ENCODE measurements around the gene GSK3A.
"Not testable (repeated sequence)": the region's sequence is repeated elsewhere in the genome, so short reads cannot be mapped to it uniquely, and the experiment has no call there.

Gene GSK3A

DNA sequence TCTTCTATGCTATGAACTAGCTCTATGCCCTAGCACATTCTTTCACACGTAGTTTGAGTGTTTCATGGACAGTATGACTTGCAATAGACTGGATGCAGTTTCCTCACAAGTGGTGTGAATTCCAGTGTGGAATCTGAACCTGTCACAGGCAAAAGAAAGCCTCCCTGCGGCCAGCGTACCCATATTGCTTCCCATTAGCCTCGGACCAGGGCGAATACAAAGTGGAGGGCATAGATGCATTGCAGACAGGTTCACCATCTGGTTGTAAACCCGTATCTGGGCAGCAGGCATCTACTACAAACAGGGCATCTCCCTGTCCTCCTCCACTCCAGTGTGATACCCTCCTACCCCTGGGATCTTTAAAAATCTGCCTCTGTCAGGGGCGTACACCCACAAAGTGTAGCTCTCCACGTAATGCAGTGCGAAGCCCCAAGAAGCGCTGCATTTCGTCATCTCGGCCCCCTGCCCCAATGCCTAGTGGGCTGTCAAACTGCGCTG is 25.3 kb upstream of the GSK3A start:
- no peak for DNase-seq

DNA sequence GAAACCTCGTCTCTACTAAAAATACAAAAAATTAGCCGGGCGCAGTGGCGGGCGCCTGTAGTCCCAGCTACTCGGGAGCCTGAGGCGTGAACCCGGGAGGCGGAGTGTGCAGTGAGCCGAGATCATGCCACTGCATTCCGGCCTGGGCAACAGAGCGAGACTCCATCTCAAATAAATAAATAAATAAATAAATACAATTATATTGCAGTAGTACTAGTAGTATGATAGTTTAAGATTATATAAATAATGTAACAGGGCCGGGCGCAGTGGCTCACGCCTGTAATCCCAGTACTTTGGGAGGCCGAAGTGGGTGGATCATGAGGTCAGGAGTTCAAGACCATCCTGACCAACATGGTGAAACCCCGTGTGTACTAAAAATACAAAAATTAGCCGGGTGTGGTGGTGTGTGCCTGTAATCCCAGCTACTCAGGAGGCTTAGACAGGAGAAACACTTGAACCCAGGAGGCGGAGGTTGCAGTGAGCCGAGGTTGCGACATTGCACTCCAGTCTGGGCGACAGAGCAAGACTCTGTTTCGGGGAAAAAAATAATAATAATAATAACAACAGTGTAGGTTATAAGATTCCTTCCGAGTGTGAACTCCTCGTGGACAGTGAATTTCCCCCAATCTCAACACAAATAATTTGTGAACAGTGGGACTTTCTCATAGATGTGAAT is 24.7 kb upstream of the GSK3A start:
- DNase-seq, result not testable (repeated sequence)

DNA sequence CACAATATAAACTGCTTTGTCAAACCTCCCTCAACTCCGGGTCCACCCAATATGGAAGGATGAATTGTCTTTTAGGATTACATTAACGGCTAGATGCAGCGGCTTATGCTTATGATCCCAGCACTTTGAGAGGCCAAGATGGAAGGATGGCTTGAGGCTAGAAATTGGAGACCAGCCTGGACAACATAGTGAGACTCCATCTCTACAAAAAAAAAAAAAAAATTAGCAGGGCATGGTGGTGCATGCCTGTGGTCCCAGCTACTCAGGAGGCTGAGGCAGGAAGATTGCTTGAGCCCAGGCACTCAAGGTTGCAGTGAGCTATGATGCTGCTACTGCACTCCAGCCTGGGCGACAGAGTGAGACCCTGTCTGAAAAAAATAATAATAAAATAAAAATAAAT is 23.7 kb upstream of the GSK3A start:
- DNase-seq, result not testable (repeated sequence)

DNA sequence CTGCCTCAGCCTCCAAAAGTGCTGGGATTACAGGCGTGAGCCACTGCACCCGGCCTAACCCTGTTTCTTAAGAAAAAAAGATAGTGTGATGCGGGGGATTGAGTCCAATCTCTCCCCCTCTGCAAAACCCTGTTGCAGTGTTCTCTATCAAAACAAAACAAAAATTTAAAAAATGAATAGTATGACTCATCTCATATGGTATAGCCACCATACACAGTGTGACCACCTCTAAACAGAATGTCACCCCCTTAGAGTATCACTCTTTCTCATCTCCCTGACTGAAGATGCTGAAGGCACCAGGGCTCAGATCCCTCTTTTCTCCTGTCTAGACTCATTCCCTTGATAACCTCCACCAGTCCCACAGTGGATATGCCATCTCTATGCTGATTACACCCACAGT is 19.4 kb upstream of the GSK3A start:
- no peak for DNase-seq

DNA sequence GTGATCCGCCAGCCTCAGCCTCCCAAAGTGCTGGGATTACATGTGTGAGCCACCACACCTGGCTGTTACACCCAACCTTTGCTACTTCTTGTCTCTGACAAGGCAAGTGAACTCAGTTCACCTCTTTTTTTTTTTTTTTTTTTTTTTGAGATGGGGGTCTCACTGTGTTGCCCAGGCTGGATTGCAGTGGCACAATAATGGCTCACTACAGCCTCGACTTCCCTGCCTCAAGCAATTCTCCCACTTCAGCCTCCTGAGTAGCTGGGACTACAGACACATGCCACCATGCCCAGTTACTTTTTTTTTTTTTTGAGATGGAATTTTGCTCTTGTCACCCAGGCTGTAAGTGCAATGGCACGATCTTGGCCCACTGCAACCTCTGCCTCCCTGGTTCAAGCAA is 15.4 kb upstream of the GSK3A start:
- DNase-seq, result not testable (repeated sequence)

DNA sequence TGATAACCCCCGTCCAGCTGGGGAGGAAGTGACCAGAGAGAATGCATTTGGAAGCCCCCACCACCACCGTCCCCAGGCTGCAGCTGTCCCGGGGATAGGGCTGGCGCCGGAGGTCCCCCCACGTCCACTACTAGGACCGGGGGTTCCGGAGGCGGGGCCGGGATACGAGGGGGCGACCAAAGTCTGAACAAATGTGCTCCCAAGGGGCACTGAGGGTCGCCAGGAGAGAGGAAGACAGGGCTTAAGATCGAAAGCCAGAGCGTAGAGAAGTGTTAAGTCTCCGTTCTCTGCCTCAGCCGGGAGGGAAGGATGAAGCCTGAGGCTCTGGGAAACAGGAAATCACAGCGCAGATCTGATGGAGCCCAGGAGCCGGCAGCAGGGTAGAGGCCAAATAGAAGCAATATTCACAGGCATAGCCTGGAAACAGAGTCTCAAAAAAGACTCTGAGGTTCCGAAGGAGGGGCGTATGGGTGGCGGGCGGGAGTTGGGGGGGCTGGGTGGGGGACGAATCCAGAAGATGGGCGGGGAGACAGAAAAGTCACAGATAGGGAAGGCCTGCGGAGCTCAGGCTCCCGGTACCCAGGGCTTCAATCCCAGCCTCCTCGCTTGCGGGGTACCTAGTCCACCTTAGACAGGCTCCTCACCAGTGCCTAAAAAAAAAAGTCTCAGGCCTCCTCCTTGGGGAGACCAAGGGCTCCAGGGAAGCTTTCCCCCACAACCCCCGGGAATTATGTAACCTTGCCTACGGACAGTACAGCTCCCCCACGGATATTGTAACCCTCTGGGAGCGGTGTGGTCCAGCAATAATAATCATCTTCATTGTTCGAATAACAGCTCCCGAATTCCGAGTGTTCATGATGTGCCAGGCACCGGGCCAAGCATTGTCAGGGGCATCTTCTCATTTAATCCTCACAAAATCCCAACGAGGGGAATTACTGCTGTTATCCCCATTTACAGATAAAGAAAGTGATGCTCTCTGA is 13.7 kb upstream of the GSK3A start:
- DNase-seq, result no peak

DNA sequence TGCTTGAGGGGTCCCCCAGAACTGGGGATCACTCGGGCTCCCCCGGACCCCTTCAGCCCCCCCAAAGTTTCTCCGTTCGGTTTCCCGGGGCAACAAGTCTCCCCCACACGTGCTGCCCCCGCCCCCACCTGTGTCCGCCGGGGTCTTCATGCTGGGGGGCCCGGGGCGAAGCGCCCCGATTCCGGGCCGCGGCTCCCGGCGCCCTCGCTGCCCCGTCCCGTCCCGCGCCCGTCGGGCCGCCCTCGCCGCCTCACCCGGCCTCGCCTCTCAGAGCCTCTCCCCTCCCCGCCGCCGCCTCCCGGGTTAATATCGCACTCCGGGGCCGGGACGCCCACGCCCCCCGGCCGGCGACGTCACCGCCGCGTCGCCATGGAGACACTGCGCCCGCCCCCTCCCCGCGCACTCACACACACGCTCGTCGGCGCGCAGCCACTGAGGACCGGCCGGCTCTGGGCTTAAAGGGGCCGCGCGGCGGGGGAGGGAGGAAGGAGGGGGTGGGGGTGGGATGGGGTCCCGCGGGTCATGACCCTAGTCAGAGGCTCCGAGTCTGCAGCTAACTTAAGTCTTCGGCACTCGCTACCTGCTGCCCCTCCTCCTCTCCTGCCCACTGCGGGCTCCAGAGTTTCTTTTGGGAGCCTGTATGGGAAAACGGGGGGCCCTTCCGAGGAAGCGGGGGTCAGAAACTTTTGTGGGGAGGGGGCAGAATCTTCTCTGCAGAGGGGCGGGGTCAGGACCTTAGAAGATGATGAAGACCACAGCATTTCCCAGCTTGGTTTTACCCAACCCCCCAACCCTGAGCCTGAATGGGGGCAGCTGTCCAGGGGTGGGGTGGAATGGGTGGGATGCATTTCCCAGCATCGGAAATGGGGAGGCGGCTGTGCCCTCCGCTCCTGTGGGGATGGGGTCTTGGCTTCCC is 12.7 kb upstream of the GSK3A start, which contains the start of gene ERF:
TSS of gene ERF (minus strand) at position 279 of the 916 bp plus-strand sequence. CDS start at position 150, 129 bp downstream.
- DNase-seq, result peak; percentile 60 to 70

DNA sequence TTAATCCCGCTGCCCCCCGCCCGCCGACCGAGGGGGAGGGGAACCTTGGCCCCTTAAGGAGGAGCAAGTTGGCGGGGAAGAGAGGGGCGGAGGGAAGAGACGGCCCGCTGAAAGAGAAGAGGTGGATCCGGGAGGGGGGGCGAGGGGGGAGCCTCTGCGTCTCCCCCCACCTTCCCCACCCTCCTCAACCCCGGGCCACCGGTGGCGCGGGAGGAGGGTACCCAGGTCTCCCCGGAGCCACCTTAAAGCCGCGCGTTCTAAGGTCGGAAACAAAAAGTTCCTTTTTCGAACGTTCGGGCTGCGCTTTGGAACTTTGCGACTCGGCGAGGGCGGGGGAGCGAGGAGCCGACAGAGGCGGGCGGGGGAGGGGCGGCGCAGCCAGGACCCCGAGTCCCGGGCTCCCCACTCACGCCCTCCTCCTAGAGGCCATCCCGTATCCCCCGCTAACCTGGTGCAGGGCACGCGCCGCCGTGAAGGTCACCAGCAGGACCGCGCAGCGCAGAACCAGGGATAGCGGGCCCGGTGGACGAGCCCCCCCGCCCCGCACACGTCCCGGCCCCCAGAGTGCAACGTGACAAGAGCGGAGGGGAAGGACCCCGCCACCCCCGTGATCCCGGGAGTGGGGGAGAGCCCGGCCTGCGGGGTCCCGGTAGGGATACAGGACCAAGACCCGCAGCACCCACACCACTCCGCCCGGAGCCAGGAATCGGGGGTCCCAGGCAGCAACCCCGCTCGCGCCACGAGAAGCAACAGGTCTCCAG is 11.9 kb upstream of the GSK3A start:
- DNase-seq, result peak; percentile 47 to 62

DNA sequence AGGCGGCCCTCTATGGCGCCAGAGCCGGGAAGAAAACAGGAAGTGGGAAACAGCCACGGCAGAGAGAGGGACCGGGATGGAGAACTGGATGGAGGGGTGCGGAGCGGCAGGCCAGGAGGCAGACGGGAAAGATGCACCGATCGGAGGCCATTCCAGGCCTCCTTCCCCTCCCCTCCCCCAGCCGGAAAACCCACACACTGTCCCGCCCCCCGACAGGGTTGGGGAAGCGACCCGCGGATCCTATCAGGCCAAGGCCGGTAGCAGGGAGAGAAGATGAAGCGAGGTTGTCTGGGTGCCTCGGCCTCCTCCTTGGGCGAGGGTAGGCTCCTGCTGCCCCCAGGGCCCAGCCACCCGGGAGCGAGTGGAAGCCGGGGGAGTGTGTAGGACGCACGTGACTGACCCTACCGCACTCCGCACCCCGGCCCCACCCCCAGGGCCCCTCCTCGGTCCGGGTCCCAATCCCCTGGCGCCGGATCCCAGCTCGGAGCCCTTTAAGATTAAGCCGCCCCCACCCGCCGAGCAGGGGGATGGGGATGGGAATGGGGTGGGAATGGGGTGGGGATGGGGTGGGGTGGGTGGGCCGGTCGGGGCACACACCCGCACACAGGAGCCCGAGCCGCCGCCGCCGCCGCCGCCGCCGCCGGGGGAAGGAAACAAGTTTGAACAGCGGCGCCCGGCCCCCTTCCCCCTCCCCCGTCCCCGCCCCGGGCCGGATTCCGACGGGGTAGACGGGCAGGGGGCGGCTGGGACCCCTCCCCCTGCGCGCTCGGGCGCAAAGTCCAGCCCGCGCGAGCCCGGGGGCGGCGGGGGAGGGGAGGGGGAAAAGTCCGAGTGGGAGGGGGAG is 11.1 kb upstream of the GSK3A start:
- peak in 1 of 2 experiments; percentile 27 for DNase-seq

DNA sequence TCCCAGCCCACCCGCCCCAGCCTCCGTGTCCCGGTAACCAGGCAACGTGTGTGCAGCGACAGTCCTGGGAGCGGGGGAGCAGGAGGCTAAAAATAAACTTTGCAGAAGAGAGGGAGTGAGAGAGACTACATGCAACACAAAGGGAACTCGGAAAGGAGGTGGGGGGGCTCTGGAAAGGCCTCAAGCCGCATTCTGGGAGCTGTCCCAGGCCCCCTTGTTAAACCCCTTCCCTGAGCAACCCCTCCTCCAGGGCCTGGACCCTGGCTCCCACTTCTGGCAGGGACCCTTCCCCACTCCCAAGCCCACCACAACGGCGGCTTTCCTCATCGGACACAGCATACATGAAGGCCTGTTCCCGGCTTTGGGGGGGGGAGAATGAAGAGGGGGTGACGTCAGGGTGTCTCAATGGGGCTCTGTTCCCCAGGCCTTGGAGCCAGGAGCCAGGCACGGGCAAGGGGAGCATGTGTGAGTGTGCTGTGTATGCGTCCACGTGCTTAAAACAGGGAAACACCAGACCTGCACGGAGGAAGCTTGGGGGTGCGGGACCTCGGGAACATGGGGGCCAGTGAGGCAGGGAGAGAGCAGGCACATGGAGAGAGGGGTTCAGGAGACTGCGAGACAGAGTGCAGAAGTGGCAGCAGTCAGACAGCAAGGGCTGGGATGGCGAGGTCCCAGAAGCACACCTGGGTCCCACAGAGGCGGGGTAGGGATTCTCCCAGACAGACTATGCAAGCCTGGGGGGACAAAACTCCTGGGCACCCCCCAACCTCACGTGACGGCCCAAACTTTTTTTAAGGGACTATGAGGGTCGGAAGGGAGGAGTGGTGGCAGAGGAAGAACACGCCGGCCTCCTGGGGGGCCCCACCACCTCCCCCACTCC is 10.2 kb upstream of the GSK3A start:
- DNase-seq, result no peak

DNA sequence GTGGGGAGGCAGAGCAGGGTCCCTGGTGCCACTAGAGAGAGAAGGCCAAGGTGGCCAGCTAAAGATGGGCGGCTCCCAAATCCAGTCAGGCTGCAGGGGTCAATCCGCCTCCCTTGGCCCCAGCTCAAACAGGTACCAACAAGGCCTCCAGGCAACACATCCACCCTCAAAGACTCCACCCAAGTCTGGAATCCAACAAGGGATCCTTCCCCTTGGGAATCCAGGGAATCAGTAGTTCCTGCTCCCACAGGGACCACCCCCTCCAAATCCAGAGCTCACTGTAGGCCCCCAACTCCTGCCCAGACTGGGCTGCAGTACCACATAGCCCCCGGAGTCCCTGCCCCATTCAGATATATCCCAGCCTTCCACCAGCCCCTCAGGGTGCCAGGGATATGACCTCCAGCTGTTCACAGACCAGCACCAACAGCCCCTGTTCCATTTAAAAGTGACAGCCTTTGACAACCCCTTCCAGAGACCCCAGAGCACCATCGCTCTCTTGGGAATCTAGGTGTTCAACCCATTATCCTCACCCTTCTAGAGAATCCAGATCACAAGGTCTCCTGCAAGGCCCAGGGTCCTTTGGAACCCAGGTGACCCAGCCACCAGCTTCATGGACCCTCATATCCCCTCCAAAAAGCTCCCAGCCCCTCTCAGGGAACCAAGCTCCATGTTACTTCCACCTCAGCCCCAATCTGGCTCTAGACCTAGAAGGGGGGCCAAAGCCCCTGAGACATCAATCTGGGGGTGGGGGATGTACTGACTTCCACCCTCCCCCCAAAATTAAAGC is 9.4 kb upstream of the GSK3A start:
- DNase-seq, result no peak

DNA sequence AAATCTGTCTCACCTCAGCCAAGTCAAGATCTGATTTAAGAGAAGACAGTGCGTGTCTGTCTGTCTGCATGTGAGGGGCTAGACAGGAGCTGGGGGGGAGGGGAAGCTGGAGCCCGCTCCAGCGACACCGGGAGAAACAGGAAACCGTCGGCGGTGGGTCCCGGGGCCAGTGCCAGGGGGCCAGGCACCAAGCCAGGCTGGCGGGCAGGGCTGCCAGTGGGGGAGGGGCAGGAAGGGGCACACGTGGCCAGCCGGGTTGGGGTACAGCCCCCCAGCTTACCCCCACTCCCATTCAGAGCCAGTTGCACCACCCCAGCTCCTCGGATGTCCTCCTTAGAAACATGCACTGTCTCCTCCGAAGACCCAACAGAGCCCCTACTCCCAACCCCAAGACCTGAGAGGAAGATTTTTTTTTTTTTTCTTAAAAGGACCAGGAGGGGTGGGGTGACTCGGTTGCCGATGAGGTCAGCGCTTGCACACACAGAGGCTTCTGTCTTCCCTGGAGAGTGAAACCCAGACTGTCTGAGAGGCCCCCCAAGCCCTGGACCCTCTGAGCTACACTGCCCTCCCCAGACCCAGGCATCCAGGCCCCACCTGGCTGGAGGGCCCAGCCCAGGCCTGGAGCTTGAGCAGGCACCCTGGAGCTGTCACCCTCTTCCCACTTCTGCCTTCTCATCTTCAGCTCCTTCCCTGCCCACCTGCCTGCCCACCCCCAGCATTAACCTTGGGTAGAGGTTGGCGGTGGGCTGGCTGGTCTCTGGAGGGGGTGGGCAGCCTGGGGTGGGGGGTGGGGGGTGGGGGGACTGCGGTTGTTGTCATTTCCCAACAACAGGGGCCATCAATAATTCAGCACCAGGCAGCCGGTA is 8.5 kb upstream of the GSK3A start:
- DNase-seq, result no peak

DNA sequence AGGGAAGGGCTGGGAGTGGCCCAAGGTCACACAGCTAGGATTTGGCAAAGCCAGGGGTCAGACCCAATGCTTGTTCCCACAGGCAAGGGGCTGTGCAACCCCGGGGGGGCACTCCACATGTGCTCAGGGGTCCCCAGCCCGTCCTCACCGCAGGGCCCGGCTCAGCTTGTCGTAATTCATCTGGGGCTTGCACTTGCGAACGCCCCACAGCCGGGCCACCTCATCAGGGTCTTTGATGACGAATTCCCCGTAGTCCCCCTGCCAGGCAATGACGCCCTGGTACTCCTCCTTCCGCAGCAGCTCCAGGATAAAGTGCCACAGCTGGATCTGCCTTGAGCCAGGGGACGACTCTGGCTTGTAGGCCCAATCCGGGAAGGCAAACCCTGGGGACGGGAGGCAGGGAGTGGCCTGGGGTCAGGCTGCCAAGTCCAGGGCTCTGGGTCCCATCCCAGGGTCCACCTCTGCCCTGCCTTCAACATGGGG is 7.8 kb upstream of the GSK3A start:
- no peak for DNase-seq

DNA sequence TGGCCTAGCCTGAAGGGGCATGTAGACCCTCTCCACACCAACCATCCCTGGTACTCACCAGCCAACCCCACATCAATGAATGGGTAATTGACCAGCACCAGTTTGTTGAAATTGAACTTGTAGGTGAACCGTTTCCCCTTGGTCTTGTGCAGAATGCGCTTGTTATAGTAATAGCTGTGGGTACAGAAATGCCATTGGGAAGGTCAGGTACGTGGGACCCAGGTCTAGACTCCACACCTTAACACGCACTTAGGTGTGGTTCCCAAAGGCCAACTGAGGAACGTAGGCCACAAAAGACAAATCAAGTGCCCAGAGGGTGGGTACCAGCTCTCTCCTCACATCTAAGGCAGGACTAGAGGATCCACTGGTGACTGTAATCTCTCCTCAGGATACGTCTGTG is 7.4 kb upstream of the GSK3A start:
- DNase-seq, result no peak

DNA sequence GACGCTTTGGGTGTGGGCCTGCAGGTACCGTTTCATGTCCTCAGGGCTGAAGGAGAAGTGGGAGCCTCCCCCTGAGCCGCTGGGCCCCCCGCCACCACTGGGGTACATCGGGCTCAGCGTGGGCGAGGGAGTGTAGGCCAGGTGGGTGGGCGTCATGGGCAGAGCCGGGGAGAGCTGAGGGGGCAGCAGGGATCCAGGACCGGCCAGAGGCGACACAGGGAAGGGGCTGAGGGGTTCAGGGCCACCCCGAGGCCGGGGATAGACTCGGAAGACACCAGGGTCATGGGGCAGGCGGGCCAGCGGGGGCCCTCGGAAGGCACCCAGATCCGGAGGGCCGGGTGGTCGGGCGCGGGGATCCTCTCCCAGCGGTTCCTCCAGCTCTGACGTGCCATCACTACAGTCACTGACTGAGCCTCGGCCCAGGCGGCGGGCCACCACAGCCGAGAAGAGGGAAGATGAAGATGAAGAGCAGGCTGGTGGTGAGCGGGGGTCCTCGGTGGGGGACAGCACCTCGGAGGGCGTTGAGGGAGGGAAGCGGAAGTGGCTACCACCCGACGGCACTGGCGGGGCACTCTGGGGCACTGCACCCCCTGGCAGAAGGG is 6.8 kb upstream of the GSK3A start:
- DNase-seq, result no peak

DNA sequence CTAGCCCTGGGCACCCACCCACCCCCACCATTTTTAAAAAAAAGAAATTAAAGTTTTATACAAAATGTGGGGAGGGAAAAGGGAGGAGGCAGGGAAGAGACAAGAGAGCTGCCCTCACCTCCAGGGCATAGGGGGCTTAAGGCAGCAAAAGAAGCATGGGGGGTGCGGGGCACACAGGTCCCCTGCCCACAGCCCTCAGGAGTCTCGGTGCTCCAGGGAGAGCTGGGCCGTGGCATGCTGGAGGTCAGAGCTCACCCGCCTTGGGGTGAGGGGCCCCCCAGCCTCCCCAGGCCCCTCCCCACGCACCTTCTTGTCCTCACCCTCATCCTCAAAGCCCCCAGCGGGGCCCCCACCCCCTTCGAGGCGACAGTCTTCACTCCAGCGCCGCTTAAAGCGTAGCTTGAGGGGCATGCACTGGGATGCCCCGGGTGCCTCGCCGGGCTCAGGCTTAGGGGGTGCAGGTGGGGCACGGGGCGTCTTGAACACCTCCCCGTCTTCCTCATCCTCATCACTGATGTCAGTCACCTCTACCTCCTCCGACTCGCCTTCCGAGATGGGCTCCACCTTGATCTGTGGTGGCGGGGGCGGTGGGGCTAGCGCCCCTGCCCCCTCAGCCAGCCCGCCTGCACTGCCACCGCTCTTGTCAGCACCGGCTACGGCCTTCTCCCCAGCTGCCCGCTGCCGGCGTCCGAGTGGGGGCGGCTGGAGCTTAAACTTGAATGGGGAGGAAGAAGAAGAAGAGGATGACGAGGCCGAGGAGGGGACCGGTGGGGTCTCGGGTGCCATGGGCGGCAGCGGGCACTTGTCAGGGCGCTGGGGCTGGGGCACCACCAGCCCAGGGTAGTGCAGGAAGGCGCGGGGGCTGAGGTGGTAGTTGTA is 6.1 kb upstream of the GSK3A start:
- no peak for DNase-seq
